ENCODE data around the gene ANKS4B. TPM values are rescaled to one million over a fixed set of nuclear protein-coding genes. Genes with fewer than 3 reads are reported as not detected.
"Not testable (repeated sequence)": the region's sequence is repeated elsewhere in the genome, so short reads cannot be mapped to it uniquely, and the experiment has no call there.

ANKS4B gene
- polyA plus RNA-seq, 4 donors, result 0.14 to 5.6 (median 4.0) TPM

GRCh38 chr16:21283521-21284289 is 50.2 kb downstream of the ANKS4B start:
- DNase-seq (ENCODE audit: low read depth in 4 of 4, low spot score in 3 of 4), result peak in 2 of 4 donors; percentile 27 to 36

GRCh38 chr16:21284414-21284813 is 50.9 kb downstream of the ANKS4B start:
- DNase-seq (ENCODE audit: low read depth in 4 of 4, low spot score in 3 of 4), result no peak

GRCh38 chr16:21285314-21285713 is 51.8 kb downstream of the ANKS4B start:
- no peak for DNase-seq (ENCODE audit: low read depth in 4 of 4, low spot score in 3 of 4)

- DNase-seq (ENCODE audit: low read depth in 4 of 4, low spot score in 3 of 4), result not testable (repeated sequence)
These were observed 56.3 kb downstream of the ANKS4B start for GRCh38 chr16:21289789-21290188.

DNA sequence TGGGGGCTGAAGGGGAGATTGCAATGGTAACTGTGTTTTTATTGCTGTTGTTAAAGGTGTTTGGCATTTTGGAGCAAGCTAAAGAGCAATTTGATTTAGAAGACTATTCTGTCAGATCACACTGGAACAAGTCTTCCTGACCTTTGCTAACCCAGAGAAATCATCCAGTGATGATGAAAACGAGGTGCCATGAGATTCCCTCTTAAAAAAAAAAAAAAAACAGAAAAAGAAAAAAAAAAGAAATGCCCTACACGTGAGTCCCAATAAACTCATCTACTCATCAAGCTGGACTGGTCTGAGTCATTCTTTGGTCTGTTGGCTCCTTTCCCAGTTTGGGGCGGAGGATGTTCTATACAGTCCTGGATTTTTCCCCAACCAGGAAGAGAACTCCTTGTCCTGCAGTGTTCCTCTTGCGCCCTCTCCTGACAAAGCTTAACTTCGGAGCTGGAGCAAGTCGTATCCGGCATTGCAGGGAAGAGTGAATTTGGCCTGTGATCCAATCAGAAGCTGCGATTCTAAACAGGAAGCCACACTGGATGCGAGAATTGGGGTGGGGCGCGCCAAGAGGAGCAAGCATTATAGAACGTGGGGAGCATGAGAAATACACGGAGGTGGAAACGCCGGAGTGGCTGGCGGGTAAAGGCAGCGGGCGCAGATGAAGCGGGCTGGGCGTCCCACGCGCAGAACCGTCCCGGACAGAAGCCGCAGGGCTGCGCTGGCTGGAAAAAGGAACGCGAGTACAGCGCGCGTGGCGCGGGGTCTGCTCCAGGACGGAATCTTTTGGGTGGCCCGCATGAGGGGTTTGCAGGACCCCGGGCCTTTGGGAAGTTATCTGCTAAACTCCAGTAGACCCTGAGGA is 67.0 kb downstream of the ANKS4B start:
- DNase-seq (ENCODE audit: low read depth in 4 of 4, low spot score in 3 of 4), result peak; percentile 90 to 98 (median 96)

DNA sequence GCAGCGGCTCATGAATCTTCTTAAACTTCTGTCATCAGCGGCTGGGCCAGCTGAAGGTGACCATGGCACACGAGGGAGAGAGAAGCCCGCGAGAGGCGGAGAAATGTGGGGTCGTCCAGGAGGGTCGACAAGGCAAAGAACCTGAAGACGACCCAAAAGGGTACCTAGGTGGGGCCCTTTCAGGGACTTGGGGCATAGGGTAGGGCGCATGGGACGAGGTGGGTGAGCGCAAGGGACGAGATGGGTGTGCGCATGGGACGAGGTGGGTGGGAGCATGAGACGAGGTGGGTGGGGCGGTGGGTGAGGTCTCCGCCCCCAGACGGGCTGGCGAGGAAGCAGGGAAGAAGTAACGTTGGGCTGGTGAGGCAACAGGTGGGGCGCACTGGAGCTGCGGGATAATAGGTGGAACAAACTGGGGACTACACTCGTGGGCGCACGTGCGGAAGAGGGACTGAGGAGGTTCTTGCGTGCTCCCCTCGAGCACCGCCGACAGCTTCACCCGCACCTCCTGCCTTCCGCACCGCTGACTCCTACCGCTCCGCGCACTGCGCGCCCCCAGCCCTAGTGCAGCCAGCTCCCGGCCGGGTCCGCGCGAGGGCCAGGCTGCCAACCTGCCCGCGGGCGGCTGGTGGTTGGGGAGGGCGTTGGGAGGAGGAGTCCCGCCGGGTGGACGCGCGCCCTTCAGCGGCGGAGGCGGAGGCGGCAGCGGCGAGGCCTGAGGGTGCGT is 67.8 kb downstream of the ANKS4B start:
- peak in 3 of 4 donors; percentile 23 to 40 (median 26) for DNase-seq (ENCODE audit: low read depth in 4 of 4, low spot score in 3 of 4)

DNA sequence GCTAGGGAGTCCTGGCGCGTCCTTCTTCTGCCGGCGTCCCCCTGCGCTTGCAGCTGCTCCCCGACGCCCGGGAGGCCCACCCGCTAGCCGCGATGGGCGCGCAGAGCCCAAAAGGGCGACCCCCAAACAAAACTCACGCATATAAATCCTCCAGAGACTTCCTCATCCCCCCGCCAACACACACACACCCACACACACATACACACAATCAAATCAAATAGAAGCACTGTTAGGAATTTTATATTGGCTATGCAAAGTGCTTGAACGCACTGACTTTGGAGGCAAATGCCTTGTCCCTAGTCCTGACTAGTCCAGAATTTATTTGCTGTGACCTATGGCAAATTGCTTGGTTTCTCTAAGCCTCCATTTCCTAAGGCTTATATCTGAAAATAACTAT is 68.4 kb downstream of the ANKS4B start:
- no peak for DNase-seq (ENCODE audit: low read depth in 4 of 4, low spot score in 3 of 4)

DNA sequence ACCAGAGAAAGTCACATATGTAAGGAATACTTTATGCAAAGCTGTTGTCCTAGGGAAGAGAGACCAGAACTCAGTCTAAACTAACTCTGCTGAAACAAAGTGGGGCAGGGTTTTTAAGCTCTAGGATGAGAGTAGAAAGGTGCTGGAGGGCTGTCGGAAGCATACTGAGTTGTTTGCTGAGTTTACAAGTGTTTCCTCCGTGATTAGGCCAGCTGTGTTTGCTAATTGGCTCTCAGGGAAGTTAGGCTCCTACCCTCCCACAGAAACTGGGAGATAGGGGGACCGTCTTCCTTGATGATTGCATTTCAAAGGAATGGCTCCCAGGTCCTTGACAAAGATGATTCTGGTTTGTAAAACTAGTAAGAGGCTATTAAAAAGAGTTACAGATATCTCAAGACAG is 69.0 kb downstream of the ANKS4B start:
- no peak for DNase-seq (ENCODE audit: low read depth in 4 of 4, low spot score in 3 of 4)

DNA sequence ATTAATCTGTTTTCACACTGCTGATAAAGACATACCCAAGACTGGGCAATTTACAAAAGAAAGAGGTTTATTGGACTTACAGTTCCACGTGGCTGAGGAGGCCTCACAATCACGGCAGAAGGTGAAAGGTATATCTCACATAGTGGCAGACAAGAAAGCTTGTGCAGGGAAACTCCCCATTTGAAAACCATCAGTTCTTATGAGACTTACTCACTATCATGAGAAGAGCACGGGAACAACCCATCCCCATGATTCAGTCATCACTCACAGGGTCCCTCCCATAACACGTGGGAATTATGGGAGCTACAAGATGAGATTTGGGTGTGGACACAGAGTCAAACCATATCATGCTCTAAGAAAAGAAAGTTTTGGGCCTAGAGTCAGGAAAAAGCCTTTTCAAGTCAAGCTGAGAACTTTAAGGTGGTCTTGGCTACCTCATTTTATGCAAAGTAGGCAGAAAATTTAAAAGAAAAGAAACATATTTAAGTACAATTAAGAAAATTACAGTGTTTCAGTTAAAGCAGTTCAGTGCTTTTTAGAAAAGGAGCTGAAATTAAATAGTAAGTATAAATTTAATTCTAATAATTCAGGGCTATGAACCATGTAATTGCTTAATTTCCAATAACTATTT is 69.5 kb downstream of the ANKS4B start:
- DNase-seq (ENCODE audit: low read depth in 4 of 4, low spot score in 3 of 4), result no peak

Other genes with a start within 250 kb of the ANKS4B start
- gene DNAH3, start 82.9 kb upstream of the ANKS4B start, polyA plus RNA-seq (ENCODE audit: insufficient read length in 4 of 4), result under 1 TPM; 0.26 to 0.96 (median 0.40) TPM
- 10 to 100 TPM; 20.1 to 35.8 (median 30.5) TPM for gene LDAF1, start 75.0 kb upstream of the ANKS4B start, polyA plus RNA-seq (ENCODE audit: insufficient read length in 4 of 4)
- under 1 TPM; 0.07 to 0.23 (median 0.11) TPM for gene ZP2, start 22.1 kb upstream of the ANKS4B start, polyA plus RNA-seq (ENCODE audit: insufficient read length in 4 of 4)
- 1 to 10 TPM; 2.7 to 8.2 (median 7.0) TPM for gene CRYM, start 44.6 kb downstream of the ANKS4B start, polyA plus RNA-seq (ENCODE audit: insufficient read length in 4 of 4)